Camera-type eye (tissue), 1 donor: ENCODE data around the gene GLS. TPM values are rescaled to one million over a fixed set of nuclear protein-coding genes. Genes with fewer than 3 reads are reported as not detected.

ENCODE experiments used
- total RNA-seq: library from RNA; depleted of rRNA; stranded (reverse); fragments of >200 nt; gene quantifications from one replicate; pipeline ENCODE4 v1.2.3, GENCODE V29; 2014

Gene GLS
- 214 TPM for total RNA-seq

GRCh38 chr2:190880378-190881083, at the start of gene GLS:
Gene GLS, plus strand, starts transcription at chr2:190880821. Its CDS starts 264 bp downstream, at chr2:190881085.

GRCh38 chr2:191013932-191014652, 133.5 kb downstream of the GLS start, which contains the start of gene STAT1:
Gene STAT1, minus strand, starts transcription at chr2:191014171. Its CDS starts 4,168 bp downstream, at chr2:191010003.

Other genes with a start within 250 kb of the GLS start
- 129 TPM for gene NAB1, start 231.7 kb upstream of the GLS start, total RNA-seq
- gene STAT1, start 133.3 kb downstream of the GLS start, total RNA-seq = 61.7 TPM